ENCODE results near the gene ATOX1.
"Not testable (repeated sequence)": the region's sequence is repeated elsewhere in the genome, so short reads cannot be mapped to it uniquely, and the experiment has no call there.

The ATOX1 gene

DNA sequence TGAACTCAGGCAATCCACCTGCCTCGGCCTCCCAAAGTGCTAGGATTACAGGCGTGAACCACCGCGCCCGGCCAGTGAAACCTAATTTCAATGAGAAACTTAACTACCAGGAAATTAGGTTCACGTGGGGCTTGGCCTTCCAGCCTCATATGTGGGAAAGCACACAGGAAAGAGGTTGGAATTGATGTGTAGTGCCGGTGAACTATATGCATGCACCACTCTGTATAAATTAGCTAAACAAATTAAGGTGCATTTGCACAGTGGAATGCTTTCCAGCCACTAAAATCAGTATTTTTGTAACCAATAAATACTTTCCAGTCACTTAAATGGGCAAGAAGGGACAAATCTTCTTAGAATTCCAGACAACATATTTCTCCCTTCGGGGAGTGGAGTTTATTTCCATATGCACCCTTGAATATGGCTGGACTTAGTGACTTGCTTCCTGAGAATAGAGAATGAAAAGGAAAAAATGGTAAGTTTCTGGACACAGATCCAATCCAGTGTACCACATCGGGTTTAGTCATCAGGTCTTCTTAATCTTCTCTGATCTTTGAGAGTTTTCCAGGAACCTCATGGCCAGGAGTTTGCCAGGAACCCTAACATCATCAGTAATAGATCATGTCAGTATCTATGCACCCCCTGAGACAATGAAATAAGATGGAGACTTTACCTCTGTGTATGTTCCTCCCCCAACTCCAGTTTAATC, 24.9 kb downstream of the ATOX1 start:
- no peak for FAIRE-seq

DNA sequence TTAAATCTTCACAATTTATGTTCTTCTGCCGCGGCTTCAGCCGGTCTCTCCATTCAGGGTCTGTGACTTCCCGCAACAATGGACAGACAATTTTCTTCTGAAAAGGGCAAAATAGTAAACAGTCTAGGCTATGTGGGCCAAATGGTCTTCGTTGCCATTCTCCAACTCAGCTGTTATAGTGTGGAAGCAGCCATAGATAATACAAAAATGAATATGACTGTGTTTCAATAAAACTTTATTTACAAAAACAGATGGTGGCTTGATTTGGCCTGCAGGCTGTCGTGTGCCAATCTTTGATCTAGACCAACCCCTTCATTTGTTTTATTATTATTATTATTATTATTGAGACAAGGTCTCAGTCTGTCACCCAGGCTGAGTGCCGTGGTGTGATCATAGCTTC, 28.1 kb downstream of the ATOX1 start:
- no peak for FAIRE-seq

DNA sequence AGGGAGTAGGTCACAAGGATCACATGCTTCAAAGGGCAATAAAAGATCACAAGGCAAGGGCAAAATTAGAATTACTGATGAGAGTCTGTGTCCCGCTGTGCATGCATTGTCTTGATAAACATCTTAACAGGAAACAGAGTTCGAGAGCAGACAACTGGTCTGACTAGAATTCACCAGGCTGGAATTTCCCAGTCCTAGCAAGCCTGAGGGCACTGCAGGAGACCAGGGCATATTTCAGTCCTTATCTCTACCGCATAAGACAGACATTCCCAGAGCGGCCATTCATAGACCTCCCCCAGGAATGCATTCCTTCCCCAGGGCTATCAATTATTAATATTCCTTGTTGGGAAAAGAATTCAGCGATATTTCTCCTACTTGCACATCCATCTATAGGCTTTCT, 28.8 kb downstream of the ATOX1 start:
- FAIRE-seq: not testable (repeated sequence)

DNA sequence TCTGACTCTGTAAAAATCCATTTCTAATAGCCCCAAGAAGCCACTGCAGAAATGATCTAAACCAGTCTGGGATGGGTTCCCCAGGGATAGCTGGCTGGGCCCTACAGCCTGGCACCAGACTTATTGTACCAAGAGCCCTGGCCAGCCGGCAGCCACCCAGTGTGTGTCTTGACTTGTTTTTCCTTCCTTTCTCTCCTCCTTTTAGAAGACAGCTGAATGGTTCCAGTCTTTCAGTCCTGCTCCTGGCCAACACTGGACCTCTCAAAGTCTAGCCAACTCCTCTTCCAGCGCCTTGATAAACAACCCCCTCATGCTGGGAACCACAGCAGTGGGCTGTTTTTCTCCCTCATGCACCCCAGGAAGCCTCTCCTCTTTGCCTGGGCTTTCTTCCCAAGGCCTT, 34.1 kb downstream of the ATOX1 start:
- no peak for FAIRE-seq

DNA sequence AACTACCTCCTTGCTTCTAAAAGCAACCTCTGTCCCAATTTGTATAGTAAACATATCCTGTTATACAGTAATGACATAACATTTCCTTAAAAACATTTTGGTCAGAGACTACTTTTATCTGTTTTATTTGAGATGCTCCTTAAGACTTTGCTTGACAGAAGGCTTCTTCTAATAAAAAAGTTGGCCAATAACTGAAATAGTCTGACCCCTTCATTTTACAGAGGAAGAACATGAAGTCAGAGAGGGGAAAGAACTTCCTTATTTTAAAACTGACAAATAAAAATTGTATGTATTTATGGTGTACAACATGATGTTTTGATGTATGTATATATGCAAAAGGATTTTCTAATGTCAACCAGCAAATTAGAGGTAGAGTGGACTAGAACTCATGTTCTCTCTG, 35.9 kb downstream of the ATOX1 start:
- FAIRE-seq: no peak

DNA sequence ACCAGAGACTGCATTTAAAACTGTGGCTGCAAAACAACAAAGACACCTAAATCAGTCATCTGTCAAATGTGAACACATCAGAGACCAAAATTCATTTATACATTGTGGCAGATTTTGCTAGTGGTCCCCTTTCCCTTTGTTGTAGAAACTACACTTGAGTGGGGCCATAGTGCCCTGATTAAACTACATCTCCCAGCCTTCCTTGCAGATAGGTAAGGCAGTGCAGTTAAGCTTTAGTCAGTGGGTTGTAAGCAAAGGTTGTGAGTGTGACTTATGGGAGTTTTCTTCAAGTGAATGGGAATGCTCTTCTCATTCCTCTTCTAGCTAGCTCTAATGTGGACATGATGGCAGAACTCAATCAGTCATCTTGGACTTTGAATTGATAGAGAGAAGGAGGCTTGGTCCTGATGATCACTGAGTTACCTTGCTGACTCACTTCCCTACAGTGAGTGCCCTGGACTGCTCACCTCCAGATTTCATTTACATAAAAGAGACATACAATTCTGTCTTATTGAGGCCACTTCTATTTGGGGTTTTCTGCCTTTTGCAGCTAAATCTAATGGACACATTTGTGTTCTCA, 36.5 kb downstream of the ATOX1 start:
- no peak for FAIRE-seq

DNA sequence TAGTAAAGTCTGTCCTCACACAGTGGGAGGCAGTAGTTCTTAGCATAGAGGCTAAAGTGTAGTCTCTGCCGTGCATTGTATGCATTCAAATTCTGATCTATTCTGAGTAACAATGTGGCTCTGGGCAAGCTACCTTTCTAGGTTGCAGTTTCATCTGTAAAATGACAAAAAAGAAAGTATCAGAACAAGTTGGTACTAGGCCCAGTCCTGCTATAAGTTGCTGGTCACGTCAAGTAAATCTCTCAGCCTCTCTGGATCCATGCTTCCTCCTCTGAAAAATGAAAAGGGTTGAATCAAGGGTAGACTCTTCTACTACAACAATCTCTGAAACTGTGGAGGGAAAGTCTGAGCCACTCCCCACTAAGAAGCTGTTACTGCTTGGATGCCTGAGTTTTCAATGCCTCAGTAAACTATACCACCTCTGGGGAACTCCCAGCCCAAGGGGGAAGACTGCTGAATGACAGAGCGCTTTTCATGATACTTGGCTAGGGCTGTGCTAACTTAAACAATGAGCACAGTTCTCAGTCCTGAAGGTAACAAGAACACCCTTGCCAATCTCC, 37.3 kb downstream of the ATOX1 start:
- no peak for FAIRE-seq

DNA sequence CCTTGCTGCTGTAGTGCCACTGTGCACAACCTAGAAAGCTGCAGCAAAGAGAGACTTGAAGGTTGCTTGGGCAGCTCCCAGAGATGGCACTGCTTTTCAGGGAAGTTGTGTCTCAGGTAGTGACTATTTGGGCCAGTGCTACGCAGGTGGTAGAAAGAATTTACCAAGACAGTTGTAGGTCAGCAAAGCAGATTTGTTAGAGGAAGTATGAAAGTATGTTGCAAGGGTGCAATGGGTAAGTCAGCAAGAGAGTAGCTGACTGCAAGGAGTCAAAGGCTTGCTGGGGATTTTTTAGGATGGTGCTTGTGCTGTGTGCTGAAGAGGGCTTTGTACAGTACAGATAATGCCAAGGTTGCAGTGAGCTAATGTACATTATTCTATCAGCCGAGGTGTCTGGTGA, 38.2 kb downstream of the ATOX1 start:
- no peak for FAIRE-seq

DNA sequence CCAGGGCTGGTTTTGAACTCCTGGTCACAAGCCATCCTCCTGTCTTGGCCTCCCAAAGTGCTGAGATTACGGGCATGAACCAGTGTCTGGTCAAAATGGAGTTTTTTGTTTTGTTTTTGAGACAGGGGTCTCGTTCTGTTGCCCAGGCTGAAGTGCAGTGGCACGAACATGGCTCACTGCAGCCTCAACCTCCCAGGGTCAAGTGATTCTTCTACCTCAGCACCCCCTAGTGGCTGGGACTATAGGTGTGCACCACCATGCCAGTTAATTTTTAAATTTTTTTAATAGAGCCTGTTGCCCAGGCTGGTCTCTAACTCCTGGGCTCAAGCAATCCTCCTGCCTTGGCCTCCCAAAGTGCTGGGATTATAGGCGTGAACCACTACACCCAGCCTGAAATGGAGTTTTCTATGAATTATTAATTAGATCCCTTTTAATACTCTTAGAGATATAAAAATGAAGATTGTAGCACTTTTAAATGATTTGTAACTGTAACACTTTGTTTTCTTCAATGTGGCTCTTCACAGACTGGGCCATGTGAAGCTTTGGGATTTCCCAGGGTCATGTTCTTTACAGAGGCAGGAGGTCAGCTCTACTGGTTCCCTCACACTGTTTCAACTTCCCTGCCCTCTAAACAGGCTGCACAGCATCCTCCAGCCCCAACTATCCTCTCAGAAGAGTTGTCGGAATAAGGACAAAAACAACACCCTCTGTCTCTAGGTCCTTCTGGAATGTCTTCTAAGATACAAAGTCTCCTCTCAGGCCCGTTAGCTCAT, 39.0 kb downstream of the ATOX1 start:
- peak; percentile 60 for FAIRE-seq

DNA sequence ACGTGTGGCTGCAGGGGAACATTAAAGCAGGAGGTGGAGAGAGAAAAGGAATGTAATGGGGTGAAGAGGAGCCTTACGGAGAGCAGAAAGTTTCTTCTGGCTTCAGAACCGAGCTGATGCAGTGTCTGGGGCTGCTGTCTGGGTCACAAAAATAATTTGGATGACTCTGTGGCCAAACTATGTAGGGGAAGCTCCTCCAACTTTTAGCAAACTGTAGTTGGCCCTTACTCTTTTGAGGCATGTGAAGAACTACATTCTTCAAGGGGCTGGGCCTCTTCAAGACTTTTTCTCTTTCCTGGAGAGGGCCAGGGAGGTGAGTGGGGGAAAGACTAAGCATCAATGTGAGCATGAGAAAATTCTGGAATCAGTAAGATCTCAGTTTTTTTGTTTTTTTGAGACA, 39.8 kb downstream of the ATOX1 start:
- FAIRE-seq: no peak

DNA sequence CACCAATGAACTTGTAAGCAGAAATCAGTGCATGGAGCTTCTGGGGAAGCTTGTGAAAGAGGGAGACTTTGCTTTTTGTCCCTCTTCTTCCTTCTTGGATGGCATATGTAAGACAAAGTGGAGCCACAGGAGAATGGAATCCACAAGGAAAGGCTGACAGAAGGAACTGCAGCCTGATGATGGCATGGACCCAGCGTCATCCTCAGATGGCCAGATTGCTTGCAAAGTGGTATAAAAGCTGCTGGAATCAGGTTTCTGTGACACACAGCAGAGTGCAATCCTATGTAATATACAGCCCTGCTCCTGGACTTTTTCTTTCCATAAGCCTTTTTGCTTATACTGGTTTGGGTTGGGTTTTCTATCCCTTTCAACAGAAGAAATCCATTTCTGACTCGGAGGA, 40.3 kb downstream of the ATOX1 start:
- no peak for FAIRE-seq

DNA sequence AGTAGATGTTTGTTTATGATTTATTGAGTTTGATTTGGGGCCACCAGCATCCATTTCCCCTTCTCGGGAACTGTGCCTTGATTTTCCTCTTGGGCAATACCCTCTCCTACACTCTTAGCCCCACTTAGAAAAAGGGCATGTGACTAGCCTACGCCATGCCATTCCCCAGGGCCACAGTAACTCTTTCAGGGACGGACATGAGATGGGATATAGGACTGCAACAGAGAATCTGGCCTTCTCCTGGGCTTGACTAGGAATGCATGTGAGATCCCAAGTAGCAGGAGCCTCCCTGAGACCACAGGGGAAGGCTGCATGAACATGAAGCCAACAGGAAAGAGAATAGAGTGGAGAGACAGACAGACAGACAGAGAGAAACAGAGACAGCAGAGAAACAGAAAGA, 41.0 kb downstream of the ATOX1 start:
- FAIRE-seq: no peak

DNA sequence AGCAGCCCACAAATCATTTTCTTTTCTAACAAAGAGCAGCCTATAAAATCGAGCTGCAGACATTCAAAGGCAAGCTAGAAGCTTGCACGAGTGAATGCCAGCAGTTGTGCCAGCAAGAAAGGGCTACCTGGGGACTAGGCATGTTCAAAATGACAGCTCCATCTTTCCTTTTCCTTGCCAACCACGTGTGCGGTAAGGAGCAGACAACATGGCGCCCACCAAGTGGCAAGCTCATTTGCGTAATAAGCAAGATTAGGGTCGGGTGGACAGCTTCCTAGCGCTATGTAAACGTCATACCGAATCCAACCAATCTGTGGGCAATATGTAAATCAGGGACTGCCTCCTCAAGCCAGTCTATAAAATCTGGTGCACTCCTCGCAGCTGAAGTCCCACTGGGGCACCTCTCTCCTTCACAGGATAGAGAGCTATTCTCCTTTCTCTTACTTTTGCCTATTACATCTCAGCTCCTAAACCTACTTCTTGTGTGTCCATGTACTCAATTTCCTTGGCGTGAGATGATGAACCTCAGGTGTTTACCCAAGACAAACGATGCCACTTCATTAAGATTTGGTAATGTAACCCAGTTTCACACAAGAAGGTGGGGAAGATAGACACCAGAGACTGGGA, 49.2 kb downstream of the ATOX1 start:
- FAIRE-seq: no peak

DNA sequence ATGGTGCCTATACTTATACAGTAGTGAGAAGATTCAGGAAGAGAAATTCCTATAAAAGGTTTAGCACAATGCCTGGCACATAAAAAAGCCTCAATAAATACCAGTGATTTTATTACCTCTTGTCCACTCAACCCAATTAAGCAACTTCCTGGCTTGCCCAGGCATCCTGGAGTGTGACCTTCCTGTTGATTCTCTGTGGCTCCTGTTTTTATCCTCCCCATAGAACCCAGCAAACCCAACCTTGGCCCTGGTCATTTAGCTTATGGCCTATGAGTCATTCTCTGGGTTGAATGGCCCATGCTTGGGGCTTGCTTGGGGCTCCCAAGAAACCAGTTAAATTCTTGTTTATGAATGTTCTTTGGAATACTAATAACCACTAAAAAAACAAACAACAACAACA, 50.3 kb downstream of the ATOX1 start:
- no peak for FAIRE-seq

DNA sequence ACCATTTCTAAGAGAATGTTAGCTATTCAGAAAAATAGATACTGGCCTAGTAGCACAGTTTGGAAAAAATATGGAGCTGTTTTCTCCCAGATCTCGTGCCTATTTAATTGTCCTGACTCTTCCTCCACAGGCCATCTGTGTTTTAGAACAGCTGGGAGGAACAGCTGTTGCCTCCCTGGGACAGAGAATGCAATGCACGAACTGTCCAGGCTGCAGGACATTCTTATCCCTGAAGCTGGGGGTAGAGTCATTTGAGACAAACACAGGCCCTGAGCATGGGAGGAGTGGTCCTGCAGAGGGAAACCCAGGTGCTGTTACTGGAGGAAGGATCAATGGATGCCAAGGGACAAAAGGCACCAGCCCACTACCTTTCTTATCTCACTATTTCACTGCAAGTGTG, 50.9 kb downstream of the ATOX1 start:
- FAIRE-seq: no peak

DNA sequence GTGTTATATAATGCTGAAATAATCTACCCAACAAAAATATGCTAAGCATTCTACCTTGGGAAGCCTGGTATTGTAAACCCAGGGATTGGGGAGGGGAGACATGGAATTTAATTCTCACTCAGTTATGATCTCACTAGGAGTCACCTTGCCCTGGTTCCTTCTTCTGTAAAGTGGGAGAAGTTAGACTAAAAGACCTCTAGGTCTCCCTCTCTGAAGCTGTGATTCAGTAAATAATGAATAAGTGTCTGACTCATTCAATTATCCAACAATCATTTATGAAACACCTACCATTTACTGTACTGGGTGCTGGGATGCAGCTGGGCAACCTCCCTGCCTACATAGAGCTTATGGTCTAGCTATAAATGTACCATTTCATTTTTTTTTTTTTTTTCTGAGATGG, 51.5 kb downstream of the ATOX1 start:
- FAIRE-seq: no peak

DNA sequence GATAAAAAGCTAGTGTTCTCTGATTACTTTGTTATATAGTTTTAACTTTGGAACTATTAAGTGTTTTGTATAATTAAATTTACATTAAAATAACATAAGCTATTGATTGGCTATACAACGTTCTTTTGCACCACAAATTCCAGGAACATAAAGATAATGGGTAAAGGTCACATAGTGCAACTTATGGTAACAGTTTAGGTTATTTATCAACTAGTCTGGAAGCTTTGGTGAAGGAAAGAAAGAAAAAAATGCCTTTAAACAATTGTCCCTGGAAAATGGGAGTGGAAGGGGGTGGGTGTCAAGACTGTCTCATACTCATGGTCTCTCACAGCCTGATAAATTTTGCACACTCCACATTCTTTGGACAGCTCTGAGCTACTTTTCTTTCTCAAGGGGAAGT, 54.7 kb downstream of the ATOX1 start:
- no peak for FAIRE-seq

DNA sequence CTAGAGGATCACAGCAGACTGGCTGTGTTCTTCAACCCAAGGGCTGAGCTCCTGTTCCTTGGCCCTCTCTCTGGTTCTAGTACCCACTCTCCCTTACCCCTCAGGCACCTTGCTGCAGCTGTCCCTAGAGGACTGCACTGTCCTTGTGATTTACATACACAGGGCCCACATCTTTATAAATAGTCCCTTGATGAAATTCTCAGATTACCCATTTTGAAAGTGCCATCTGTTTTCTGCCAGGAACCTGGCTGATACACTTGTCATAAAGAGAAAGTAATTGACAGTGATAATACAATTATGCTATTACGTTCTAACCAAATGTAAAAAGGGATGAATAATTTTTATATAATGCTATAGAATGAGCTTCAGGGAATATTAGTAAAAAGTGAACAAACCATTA, 55.2 kb downstream of the ATOX1 start:
- no peak for FAIRE-seq

DNA sequence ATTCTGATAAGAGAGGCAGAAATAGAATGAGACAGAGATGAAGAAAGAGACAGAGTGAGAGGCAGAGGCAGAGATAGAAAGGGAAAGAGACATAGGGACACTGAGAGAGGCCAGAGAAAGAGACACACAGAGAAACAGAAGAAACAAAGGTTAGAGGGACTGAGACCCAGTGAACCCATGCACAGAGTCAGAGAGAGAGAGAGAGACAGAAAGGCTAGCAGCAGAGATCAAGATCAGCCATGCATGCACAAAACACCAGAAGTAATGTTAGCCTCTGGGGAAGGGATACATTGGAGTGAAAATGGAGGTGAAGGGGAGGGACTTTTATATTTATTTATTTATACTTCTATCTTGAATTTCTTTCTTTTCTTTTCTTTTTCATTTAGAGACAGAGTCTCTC, 57.6 kb downstream of the ATOX1 start:
- FAIRE-seq: no peak

DNA sequence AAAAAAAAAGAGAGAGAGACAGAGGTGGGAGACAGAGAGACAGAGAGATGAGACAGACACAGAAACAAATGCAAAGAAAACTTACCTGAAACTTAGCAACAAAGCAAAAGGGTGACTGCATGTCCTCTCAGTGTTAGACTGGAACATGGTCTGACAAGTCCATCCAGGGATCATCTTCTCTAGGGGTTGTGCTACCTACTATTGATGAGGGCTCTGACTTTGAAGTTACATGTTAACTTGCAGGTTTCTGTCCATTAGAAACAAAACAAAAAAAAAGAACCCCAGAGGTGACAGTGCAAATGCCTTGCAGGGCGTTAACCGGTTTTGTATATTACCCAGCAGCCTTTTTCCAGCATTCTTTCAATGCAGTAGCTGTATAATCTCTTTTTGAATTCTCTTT, 58.1 kb downstream of the ATOX1 start:
- FAIRE-seq: no peak

DNA sequence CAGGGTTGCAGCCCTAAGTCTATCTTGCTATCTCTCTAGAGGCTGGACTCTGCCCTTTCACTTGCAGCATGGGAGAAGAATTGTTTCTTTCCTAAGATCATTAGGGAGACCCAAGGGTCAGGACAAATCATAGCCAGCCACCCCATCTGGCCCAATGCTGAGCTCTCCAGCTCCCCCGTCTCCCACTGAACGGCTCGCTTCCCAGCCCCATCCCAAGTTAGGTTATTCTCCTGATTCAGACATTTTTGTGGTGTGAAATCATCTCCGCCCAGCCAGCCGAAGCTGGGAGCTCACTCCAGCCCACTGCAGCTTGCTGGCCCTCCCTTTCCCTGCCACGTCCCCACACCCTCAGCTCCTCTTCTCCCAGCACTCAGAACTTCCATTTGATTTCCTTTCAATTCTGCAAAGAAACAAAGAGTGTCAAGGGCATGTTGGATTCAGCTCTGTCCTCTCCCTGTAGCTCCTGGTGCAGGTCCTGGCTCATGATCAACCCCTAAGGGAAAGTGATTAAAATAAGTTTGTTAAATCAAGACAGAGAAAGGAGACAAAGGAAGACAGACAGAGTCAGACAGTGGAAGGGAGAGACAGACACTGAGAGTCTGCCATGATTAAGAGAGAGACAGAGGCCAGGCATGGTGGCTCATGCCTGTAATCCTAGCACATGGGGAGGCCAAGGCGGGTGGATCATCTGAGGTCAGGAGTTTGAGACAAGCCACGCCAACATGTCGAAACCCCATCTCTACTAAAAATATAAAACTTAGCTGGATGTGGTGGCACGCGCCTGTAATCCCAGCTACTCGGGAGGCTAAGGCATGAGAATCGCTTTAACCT, 59.1 kb downstream of the ATOX1 start:
- FAIRE-seq: peak; percentile 90

DNA sequence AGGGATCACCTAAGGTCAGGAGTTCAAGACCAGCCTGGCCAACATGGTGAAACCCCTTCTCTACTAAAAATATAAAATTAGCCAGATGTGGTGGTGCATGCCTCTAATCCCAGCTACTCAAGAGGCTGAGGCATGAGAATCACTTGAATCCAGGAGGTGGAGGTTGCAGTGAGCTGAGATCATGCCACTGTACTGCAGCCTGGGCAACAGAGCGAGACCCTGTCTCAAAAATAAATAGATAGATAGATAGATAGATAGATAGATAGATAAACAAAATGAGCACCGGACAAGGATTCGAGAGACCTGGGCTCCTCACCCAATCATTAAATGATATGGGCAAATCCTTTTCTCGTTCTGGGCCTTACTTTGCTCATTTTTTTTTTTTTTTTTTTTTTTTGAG, 60.4 kb downstream of the ATOX1 start:
- FAIRE-seq: not testable (repeated sequence)

DNA sequence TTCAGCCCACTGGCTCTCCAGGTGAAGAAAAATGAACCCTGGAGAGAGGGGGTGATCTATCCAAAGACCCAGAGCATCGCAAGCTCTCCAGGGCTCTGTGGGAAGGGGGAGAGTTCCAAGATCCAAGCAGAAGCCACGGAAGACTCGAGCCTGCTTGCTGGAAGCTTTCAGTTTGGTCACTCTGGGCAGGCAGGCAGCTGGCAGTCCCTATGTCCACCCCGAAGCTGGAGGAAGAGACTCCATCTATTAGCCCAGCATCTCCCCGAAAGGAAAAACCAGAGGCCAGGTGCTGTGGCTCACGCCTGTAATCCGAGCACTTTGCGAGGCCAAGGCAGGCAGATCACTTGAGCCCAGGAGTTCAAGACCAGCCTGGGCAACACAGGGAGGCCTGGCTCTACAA, 61.0 kb downstream of the ATOX1 start:
- no peak for FAIRE-seq
